Endothelial cell of umbilical vein (primary cell): ENCODE data around the gene NFS1. TPM values are rescaled to one million over a fixed set of nuclear protein-coding genes. Genes with fewer than 3 reads are reported as not detected.

Experiments used
- BruUV-seq: library from RNA; stranded (reverse); fragments of 400-500 nt; replicated peaks from 2 replicates; lab custom pipeline; 2021; lab: Mats Ljungman, UMichigan
- CTCF ChIA-PET: fragments of 300-600, 350-600 bp; sonication (Branson Sonifier 250); formaldehyde crosslinking; loops from one replicate; lab custom pipeline; 2021; ENCODE audit warnings: antibody characterized with exemption, inconsistent platforms; lab: Charles Lee
- POLR2A ChIA-PET: fragments of 300-600, 350-600 bp; sonication (Branson Sonifier 250); formaldehyde crosslinking; loops from one replicate; lab custom pipeline; 2021; ENCODE audit warnings: antibody characterized with exemption, inconsistent platforms; lab: Charles Lee
- DNase-seq: peaks from one replicate; pipeline ENCODE4 v3.0.0-alpha.2; 2011; ENCODE audit warnings: low read depth, low spot score
- FAIRE-seq: peaks from 2 replicates; lab custom pipeline; 2011; peaks lifted over from hg19 to GRCh38; lab: Jason Lieb, UNC
- H2AFZ ChIP-seq: 2 replicates; pipeline ENCODE4 v1.6.0; 2012; ENCODE audit warnings: low read depth, low read length, control low read depth, inconsistent platforms
- H3K27ac ChIP-seq: 2 replicates; pipeline ENCODE4 v1.5.1; 2011; ENCODE audit warnings: low read depth, mild to moderate bottlenecking, control low read depth, low read length, moderate library complexity; ENCODE audit not compliant: insufficient read depth
- H3K27me3 ChIP-seq, 2 experiments: 2 replicates each; pipeline versions ENCODE4 v1.6.0 to v1.6.1; 2011; ENCODE audit warnings: low read length in 2 of 2, mixed read lengths in 1 of 2; ENCODE audit not compliant: control insufficient read depth in 2 of 2, insufficient read depth in 2 of 2
- H3K36me3 ChIP-seq, 2 experiments: 2 replicates in 1 of 2; 3 replicates in 1 of 2; pipeline ENCODE4 v1.5.1; 2011; ENCODE audit warnings: low read length in 2 of 2, mild to moderate bottlenecking in 1 of 2, moderate library complexity in 1 of 2; ENCODE audit not compliant: control insufficient read depth in 2 of 2, insufficient read depth in 2 of 2; ENCODE audit errors: extremely low read depth in 1 of 2
- H3K4me1 ChIP-seq: 3 replicates; pipeline ENCODE4 v1.5.1; 2011; ENCODE audit warnings: mild to moderate bottlenecking, low read length; ENCODE audit not compliant: control insufficient read depth, insufficient read depth; ENCODE audit errors: extremely low read depth
- H3K4me2 ChIP-seq: 2 replicates; pipeline ENCODE4 v1.6.1; 2011; ENCODE audit warnings: low read length, control low read depth, mixed read lengths; ENCODE audit not compliant: insufficient read depth
- H3K4me3 ChIP-seq, 3 experiments: fragments of 200-600 bp in 1 of 3; sonication (generic), shearing (Covaris generic) in 1 of 3; replicated peaks in 1 of 3; 2 replicates each; pipeline ENCODE4 v1.5.1; 2011 to 2016; ENCODE audit warnings: control low read depth in 3 of 3, low read length in 3 of 3, mild to moderate bottlenecking in 2 of 3, inconsistent platforms in 1 of 3, low read depth in 1 of 3, moderate library complexity in 1 of 3; ENCODE audit not compliant: insufficient read depth in 1 of 3
- H3K79me2 ChIP-seq: 2 replicates; pipeline ENCODE4 v1.6.0; 2012; ENCODE audit warnings: low read length, inconsistent platforms; ENCODE audit not compliant: control insufficient read depth, insufficient read depth
- H3K9ac ChIP-seq: replicated peaks from 2 replicates; pipeline ENCODE3; 2011; ENCODE audit warnings: low read length, control low read depth; ENCODE audit not compliant: insufficient read depth; ENCODE audit errors: extremely low read depth
- H3K9me1 ChIP-seq: replicated peaks from 3 replicates; pipeline ENCODE4 v1.6.0; 2011; ENCODE audit warnings: mild to moderate bottlenecking, low read length; ENCODE audit not compliant: control insufficient read depth, insufficient read depth; ENCODE audit errors: extremely low read depth
- H3K9me3 ChIP-seq: replicated peaks from 2 replicates; pipeline ENCODE4 v1.5.1; 2012; ENCODE audit warnings: low read length, inconsistent platforms; ENCODE audit not compliant: control insufficient read depth, insufficient read depth
- H4K20me1 ChIP-seq: replicated peaks from 2 replicates; pipeline ENCODE3; 2011; ENCODE audit warnings: mild to moderate bottlenecking, low read length; ENCODE audit not compliant: control insufficient read depth, insufficient read depth; ENCODE audit errors: extremely low read depth
- CTCF ChIP-seq, 2 donors: IDR thresholded peaks; 1 replicate in 1 of 2; 2 replicates in 1 of 2; pipeline ENCODE4 v1.5.1; 2011; ENCODE audit warnings: low read length in 2 of 2, mild to moderate bottlenecking in 2 of 2, moderate library complexity in 2 of 2, control low read depth in 1 of 2, inconsistent platforms in 1 of 2, low read depth in 1 of 2; ENCODE audit not compliant: insufficient read depth in 1 of 2; ENCODE audit errors: extremely low read depth in 1 of 2
- EZH2 ChIP-seq: IDR thresholded peaks from 2 replicates; pipeline ENCODE4 v1.6.1; 2012; ENCODE audit warnings: borderline replicate concordance, low read depth, mild to moderate bottlenecking, moderate library complexity, low read length, inconsistent platforms; ENCODE audit not compliant: severe bottlenecking
- FOS ChIP-seq: IDR thresholded peaks from 2 replicates; pipeline ENCODE4 v1.6.1; 2011; ENCODE audit warnings: mild to moderate bottlenecking, low read length, moderate library complexity, borderline replicate concordance; ENCODE audit not compliant: insufficient read depth
- GATA2 ChIP-seq: IDR thresholded peaks from 2 replicates; pipeline ENCODE4 v1.7.0; 2011; ENCODE audit warnings: low read depth, mild to moderate bottlenecking, moderate library complexity, mixed read lengths, low read length; ENCODE audit not compliant: insufficient read length, insufficient read depth
- JUN ChIP-seq: IDR thresholded peaks from 2 replicates; pipeline ENCODE4 v1.6.1; 2011; ENCODE audit warnings: borderline replicate concordance, low read depth; ENCODE audit not compliant: insufficient read length, insufficient read depth
- MAX ChIP-seq: IDR thresholded peaks from 2 replicates; pipeline ENCODE4 v1.6.1; 2011; ENCODE audit not compliant: insufficient read depth, insufficient read length
- MYC ChIP-seq: IDR thresholded peaks from one replicate; pipeline ENCODE4 v1.6.1; 2011; ENCODE audit warnings: mild to moderate bottlenecking, low read depth, low read length
- POLR2A ChIP-seq: IDR thresholded peaks from 2 replicates; pipeline ENCODE4 v1.6.1; 2012; ENCODE audit warnings: low read depth, mild to moderate bottlenecking, control low read depth, low read length
- POLR2AphosphoS5 ChIP-seq: IDR thresholded peaks from 2 replicates; pipeline ENCODE4 v1.6.1; 2012; ENCODE audit warnings: low read depth, mild to moderate bottlenecking, control low read depth, low read length, moderate library complexity; ENCODE audit not compliant: insufficient read depth
- dilution Hi-C: fragments of 300-500 bp; cut with MboI; formaldehyde crosslinking; loops from one replicate; pipeline ENCODE4 v1.15.0; 2019; ENCODE audit warnings: low sequenced_read_pairs; ENCODE audit not compliant: extremely low pct_ligation_motif_present
- intact Hi-C: fragments of 100-400 bp; cut with micrococcal nuclease; formaldehyde crosslinking; loops from one replicate; pipeline ENCODE4 v1.10.0; 2022
- polyA plus RNA-seq, 4 experiments: library from polyadenylated mRNA; depleted of rRNA in 3 of 4; stranded (reverse) in 3 of 4; unstranded in 1 of 4; fragments of >200 nt; gene quantifications; 2 replicates each; pipeline versions ENCODE4 v1.2.1 to v1.2.3, GENCODE V29; 2011 to 2012; ENCODE audit warnings: missing spikeins in 1 of 4
- total RNA-seq: library from RNA; stranded (reverse); gene quantifications from 2 replicates; pipeline ENCODE4 v1.2.3, GENCODE V29; 2021

The NFS1 gene
- total and polyA plus RNA-seq, 2 donors (not counting 3 experiments of a cell fraction or from before 2014, with no cell fraction given), result 25.1 to 28.4 TPM

GRCh38 chr20:35632539-35633115 is 66.5 kb downstream of the NFS1 start:
- DNase-seq, result no peak
- FAIRE-seq, result no peak
- no TSS peak for BruUV-seq
- TF ChIP-seq MYC (no peak), EZH2 (no peak), JUN (no peak), CTCF (IDR thresholded peaks at IDR 0.05; ENCODE audit: extremely low read depth in 1 of 2, insufficient read depth in 1 of 2, low read depth in 1 of 2, low read length in 2 of 2) (no peak), POLR2AphosphoS5 (no peak), FOS (no peak), MAX (no peak), POLR2A (no peak), GATA2 (no peak)
- Histone ChIP-seq H3K4me3 (no peak overlapping the region), H3K36me3 (peaks cover 6 to 28% of the 10 kb centered on the region in 2 experiments), H3K4me1 (no peaks in the 10 kb centered on the region), H3K79me2 (peaks cover 12% of the 10 kb centered on the region), H3K9ac (no peak overlapping the region), H3K27ac (no peak overlapping the region), H4K20me1 (no peaks in the 10 kb centered on the region), H3K9me3 (no peaks in the 10 kb centered on the region), H2AFZ (no peak overlapping the region), H3K27me3 (no peaks in the 10 kb centered on the region), H3K9me1 (no peaks in the 10 kb centered on the region), H3K4me2 (no peak overlapping the region)
- CTCF ChIA-PET, result interaction anchor here (2.3 kb wide), 1 partner anchor 14 kb away, joined by 11 read pairs; no protein-coding TSS in a partner anchor
- POLR2A ChIA-PET, result interaction anchor here (0.5 kb wide), 1 partner anchor 502 kb away, joined by 5 read pairs; no protein-coding TSS in a partner anchor
- dilution Hi-C loops (no loop called here), intact Hi-C loops (no loop called here)
